Measurements from ENCODE around the gene SHISA2.
"Not testable (repeated sequence)": the region's sequence is repeated elsewhere in the genome, so short reads cannot be mapped to it uniquely, and the experiment has no call there.

The SHISA2 gene

DNA sequence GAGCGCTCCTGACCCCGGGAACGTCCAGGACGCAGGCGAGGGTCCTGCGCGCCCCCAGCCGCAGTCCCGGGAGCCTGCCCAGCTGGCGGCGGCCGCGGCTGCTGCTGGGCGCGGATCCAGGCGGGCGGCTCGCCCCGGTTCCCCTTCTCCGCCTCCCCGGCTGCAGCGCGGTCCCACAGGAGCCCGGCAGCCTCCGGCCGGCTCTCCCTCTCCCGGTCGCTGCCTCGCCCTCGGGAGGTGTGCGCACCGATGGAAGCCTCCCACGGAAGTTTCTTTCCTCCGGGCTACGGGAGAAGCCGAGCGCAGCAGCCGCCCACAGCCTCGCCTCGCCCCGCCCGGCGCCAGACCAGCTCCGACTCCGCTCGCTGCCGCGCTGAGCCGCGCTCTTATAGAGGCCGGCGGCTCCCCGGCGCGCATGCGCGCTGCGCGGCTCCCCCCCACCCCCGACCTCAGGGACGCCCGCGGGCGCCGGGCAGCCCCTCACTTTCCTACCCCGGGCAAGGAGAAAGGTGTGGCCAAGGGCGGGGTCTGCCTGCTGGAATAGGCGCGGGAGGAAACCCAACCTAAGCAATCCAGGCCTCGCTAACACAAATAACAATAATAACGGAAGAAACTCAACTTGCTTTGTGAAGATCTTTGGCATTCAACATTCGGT lies at the start of gene SHISA2:
TSS of gene SHISA2 (minus strand) at position 360 of the 655 bp plus-strand sequence. CDS start 1,041 bp downstream, outside the sequence.
- peak; percentile 30 to 34 for DNase-seq

DNA sequence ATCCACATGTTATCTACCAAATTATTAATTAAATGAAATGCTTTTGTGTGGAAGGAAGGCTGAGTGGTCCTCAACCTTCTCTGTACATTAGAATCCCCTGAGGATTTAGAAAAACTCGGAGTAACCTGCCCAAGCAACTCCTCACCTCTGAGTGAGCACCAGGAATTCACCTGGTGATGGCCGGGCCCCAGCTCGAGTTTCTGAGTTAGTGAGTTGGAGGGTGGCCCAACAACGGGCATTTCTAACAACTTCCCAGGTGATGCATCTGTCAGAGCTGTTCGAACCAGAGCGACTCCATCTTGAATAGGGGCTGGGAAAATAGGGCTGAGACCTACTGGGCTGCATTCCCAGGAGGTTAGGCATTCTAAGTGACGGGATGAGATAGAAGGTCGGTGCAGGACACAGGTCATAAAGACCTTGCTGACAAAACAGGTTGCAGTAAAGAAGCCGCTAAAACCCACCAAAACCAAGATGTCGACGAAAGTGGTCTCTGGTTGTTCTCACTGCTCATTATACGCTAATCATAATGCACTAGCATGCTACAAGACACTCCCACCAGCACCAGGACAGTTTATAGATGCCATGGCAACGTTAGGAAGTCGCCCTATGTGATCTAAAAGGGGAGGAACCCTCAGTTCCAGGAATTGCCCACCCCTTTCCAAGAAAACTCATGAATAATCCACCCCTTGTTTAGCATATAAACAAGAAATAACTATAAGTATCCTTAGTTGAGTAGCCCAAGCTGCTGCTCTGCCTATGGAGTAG lies 44.2 kb upstream of the SHISA2 start:
- DNase-seq, result no peak

DNA sequence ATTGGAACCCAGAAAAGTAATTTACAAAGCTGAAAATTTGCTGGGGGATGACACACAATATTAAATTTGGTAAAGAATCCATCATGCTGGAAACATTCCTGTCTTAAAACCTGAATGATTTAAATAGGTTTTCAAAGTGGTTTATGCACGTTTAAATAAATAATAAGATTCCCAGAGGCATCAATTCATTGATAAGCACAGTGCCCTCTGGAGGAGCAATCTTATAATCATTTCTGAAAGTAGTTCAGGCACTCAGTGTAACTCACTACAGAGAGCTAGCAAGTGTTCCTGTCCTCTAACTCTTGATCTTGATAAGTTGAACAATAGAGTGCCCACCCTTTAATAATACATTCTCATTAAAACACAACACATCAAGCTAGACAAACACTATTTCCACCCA lies 43.5 kb upstream of the SHISA2 start:
- DNase-seq, result no peak

DNA sequence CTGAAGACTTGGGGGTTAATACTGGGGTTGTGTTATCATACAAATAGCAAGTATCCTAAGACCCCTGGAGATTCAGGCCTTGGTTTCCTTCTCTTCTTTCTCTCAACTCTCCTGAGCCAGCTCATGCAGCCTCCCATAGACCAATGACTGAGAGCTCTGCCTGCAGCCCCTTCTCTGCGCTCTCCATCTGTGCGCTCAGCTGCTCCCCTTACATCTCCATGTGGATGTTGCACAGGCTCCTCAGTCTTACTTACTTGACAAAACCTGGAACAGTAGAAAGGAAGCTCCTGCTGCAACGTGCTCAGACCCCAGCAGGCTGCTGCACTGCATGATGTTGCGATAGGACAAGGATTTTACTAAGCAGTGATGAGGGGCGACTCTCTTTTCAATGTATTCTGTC lies 25.0 kb upstream of the SHISA2 start:
- not testable (repeated sequence) for DNase-seq

DNA sequence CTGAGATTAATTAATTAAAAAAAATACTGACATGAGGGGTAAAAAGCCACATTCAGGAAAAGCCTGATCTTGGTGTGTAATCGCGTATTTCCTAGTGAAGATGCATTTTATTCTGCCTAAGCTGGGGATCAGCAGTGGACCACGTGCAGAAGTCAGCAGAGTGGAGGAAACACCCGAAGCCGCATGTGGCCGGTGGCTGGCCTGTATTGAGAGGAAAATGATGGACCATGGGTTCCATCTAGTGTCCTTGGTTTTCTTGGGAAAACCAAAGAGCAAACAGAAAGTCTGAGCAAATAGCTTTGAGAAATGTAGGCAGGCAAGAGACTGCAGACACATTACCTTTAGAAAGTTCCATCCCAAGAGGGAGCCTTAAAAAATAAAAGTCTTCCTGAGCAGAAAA lies 23.7 kb upstream of the SHISA2 start:
- DNase-seq, result no peak

DNA sequence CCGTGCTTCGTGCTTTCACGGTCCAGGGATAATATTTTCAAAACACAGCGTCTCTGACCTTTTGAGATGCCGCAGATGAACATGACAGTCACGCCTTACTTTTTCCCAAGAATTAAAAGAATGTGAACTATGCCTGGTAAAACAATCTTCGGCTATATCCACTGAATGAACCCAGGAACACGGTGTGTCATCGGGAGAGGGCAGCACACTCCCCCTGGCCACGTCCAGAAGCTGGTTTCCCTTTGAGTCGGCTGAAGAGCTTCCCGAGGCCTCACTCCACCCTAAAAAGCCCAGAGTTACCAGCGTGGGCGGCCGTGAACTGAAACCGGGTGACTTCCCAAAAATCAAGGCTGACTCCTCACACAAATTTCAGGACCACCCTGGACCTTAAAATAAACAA lies 22.9 kb upstream of the SHISA2 start:
- no peak for DNase-seq

DNA sequence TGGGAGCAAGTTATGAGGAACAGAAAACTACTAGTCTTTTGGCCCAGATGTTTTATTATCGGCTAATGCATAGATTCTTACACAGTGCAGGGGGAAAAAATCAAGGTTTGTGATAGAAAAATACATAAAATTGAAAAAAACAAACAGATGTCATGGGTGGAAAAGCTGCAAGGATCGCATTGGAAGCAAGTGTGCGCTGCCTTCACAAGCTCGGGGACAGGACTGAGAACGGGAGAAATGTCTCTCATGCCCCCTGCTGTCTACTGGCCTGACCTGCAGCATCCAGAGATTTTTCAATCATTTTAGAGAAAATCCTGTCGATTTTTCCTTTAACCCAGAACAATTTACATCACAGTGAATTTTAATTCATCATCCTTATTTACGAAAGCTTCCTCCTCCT lies 20.5 kb upstream of the SHISA2 start:
- DNase-seq, result not testable (repeated sequence)

DNA sequence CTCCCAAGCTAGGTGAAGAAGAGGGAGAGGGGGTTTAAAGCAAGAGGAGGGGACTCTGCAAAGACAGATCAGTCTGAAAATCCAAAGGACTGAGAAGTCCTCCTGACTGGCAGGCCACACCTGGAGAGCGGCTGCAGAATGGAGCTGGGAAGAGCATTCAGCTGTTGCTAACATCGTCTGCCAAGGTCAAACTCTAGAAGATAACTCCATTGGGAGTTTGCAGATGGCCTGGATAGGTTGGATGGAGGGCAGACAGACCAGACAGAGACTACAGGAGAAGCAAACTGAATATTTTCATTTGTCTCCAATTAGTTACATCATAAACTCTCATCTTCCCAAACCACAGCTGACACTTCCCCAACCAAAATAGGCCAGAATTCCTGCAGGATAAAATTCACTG lies 19.9 kb upstream of the SHISA2 start:
- no peak for DNase-seq

DNA sequence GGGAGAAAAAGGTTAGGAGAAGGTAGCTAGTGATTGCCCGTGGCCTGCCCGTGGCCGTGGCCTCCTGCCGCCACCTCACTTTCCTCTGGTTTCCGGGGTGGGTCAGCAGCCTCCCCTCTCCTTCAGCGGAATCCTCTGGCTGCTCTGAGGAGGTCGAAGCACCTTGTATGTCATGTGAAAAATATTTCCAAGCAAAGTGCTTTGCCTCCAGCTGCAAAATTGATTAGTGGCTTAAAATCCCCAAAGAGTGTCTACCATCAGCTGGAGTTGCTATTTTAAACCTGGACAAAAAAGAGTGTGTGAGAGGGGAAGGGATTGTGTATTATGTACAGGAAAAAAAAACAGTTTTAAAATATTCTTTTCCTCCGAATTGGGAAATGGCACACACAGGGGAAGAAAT lies 17.8 kb upstream of the SHISA2 start:
- not testable (repeated sequence) for DNase-seq

DNA sequence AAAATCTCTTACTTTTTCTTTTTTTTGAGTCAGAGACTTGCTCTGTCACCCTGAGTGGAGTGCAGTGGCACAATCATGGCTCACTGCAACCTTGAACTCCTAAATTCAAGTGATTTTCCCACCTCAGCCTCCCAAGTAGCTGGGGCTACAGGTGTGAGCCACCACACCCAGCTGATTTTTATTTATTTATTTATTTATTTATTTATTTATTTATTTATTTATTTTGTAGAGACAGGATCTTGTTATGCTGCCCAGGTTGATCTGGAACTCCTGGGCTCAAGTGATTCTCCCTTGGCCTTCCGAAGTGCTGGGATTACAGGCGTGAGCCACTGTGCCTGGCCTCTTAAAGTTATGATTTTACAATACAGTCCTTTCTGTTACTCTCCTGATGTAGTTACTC lies 16.6 kb upstream of the SHISA2 start:
- DNase-seq, result not testable (repeated sequence)

DNA sequence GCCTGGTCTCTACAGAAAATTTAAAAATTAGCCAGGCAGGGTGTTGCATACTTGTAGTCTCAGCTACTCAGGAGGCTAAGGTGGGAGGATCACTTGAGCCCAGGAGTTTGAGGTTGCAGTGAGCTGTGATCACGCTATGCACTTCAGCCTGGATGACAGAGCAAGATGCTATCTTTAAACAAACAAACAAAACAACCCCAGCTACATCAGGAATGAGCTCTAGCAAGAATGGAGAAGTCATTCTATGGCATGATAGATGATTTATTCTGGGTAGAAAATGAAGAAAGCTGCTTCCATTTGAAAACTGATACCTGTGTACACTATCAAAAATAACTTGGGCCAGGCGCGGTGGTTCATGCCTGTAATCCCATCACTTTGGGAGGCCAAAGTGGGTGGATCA lies 15.8 kb upstream of the SHISA2 start:
- DNase-seq, result no peak

DNA sequence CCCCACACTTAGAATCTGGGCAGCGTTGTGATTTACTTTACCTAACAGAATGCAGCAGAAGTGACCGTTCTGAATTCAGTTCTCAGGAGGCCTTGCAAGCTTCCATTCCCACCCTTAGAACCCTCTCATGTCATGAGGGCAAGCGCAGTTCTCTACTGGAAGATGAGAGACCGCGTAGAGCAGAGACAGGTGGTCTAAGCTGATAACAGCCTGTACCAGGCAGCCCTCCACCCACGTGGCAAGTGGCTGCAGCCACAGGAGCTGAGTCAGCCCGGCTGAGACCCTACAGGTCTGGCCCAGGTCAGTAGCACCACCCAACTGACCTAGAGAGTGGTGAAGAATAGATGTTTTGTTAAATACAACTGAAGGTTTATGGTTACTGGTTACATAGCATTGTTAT lies 14.7 kb upstream of the SHISA2 start:
- not testable (repeated sequence) for DNase-seq

DNA sequence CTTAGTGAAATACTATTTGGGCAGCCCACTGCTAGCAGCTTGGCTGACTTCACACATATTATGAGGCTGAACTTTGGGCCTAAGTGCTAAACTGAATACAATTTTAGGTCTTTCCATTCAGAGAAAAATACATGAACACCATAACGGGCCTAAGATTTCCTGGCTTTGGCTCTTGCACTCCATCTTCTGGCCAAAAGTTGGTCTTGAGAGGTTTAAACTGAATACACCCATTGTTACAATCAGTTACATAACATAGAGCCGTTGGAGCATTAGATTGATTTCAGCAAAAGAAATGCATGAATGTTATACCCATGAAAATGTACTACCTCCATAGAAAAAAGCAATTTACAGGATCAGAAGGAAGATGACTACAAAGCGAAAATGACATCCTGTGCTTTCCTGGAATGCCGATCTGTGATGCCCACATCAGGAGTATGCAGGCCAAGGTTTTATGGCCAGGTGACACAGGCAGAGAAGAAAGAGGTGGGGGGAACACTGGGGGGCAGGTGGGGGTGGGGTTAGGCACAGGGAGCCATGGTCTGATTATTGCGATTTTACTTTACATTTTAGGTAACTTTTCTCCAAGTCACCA lies 11.1 kb upstream of the SHISA2 start:
- peak; percentile 38 to 42 for DNase-seq

DNA sequence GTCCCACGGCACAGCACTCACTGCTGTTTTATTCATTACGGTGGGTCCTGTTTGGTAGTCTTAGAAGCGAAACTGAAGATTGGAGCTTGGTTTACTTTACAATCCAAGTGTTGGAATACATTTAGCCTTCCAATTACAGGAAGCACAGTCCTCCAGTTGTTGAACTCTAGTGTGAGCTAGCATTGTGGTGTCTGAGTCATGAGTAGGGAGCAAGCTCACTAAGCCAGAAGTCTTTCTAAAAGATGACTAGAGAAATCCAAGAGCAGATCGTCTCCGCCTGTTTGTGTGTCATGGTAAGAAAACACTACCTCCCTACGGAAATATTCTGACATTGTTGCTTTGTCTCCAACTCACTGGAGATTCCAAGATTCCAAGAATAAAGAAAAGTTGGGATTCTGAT lies 10.1 kb upstream of the SHISA2 start:
- no peak for DNase-seq

DNA sequence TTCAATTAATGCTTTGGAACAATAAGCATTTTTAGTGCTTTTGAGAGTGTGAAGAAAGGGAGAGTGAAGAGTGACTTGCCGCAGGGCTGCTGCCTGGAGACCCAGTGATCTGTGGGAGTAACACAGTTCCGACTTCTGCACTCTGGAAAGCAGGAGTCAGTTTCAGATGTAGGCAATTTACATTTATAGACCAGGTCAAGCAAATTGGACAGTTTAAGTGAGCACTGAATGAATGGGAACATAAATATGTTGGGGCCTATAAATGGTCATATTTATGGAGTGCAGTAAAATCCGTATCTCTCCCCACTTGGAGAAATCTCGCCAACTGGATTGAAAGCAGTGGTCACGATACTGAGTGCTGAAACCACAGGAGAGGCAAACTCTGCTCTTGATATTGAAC lies 9.4 kb upstream of the SHISA2 start:
- DNase-seq, result no peak

DNA sequence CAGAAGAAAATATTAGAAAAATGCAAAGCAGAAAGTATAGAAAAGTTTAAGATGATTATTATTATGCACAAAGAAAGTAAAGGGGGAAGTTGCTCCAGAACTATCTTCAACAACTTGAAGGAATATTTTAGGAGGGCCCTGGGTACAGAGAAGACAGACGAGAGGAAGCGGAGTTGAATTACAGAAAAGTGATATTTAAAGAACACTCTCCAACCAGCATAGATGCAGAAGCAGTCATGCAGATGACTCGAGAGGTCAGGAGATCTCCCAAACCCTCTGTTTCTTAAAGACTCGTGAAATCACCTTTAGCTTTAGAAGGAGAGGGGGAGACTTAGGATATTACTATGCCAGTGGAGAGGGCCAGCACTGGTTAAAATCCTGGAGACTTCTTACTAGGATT lies 8.5 kb upstream of the SHISA2 start:
- no peak for DNase-seq

DNA sequence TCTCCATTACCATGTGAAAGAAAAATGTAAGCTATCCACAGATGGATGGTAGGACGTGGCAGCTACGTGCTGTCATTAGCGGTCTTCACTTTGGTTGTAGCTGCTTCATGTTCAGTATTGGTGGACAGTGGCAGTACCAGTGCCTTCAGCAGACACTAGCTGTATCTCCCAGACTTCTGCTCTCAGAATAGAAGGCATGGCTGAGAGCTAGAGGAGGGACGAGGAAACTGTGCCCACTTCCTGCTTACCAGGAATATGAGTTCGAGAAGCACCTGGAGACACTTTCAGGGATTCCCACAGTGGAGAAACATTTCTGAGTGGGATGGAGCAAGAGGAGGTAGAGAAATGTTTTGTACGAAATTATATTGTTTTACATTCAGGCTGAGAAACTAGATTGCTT lies 6.9 kb upstream of the SHISA2 start:
- no peak for DNase-seq

DNA sequence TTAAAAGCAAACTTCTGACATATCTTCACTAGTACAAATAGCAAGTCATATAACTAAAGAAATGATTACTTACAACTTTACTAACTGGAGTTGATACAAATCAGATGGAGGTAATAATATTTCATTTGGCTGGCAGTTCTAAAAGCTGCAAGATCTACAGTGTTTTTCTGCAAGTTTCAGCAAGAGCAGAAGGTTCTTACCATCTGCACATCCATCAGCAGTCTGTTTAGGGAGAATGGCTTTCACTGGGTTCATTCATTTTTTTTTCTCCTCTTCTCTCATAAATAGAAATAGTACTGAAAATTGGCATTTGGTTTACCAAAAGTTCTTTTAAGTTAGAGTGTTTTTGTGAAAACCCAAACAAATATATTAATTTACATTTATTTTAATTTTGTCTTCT lies 3.1 kb upstream of the SHISA2 start:
- no peak for DNase-seq

DNA sequence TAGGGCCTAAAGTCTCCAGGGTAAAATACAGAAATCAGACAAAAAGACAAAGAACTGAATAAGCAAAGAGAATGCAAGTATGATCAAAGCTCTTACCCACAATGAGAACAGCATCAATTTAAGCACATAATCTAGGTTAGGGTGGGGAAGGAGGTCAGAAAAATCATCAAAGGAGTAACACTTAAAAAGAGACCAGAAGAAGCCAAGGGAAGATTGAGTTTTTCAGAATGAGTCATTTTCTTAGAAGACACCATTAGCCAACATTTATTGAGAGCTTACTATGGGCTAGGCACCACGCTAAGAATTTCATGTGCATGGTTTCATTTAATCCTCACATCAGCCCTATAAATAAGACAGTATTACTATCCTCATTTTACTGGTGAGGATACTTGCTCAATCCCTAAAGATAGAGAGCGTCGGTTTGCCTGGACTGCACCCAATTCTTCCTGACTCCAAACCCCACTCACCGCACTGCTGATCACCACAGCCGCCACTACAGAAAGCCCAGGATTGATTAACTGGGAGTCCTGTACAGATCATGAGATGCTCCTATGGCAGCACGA lies 1.7 kb upstream of the SHISA2 start:
- no peak for DNase-seq

DNA sequence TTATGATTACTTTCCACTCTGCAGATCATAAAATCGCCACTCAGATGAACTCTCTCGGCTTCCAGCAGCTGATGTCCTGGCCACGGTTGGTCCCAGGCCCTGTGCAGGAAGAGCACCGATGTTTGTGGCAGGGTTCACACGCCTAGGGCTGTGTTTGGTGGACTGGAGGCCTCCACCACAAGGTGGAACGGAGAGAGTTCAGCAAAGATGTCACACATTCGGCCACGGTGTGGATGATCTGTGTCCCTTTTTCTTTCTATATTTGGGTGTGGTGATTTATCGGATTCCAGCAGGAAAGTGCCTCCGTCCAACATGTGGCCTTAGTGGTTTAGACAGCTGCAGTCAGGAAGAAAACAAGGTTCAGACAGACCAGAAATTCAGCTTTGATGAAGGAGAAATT lies 521 bp upstream of the SHISA2 start:
- DNase-seq, result peak; percentile 15 to 34

DNA sequence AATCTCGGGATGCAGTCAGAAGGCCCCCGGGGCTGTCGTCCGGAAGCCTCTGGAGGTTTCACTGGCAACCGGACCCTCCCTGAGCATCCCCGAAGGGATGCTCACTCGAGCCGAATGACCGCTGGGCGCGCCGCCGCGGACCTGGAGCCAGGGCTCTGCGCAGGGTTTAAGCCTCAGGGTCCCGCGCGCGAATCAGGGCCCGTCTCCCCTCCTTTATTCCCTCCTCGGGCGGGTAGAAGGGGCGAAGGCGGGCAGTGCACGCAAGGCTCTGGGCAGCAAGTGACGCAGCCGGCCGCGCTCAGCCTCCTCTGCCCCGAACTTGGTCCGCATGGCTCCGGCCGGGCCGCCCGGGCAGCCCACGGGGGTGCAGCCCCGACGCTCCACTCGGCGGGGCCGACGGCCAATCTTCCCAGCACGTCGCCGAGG lies 572 bp downstream of the SHISA2 start:
- no peak for DNase-seq

DNA sequence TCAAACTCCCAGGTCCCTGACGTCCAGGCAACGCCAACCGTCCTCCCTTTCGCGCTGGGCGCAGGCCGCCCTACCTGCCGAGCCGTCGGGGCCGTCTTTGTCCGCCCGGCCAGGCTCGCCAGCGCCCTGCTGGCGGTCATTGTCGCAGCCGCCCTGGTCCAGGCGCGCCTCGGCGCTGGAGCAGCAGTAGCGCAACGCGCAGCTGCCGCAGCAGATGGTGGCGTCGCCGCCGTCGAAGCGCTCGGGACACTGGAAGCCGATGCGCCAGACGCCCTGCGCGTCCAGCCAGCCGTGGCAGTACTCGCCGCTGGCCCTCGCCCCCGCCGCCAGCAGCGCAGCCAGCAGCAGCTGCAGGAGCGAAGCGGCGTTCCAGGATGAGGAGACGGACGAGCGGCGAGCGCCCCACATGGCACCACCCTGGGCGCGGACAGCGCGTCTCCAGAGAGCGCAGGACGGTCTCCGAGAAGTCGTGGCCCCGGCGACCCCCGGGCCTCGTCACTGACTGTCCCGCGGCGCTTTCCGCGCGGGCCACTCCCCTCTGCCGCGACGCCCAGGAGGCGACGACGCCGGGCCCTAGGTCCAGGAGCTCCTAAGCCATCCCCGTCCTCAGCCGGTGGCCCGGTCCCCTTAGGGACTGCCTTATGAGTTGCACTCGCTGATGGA lies 1.1 kb downstream of the SHISA2 start:
- DNase-seq, result no peak

DNA sequence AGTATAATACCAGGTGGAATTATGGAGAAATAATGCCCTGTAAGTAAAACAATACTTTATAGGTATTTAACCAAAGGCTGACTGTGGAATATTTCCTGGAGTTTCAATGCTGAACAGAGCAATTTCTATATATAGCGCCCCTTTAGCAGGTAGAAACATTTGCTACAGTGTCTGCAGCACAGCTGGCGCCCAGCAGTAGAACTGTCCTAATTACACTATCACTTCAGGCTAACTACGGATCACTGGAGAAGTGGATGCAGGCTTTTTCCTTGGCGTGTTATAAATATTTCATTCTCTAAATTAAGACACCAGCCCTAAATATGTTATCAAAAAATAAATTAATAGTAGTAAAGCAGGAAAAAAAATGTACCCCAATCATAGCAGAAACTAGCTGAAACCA lies 3.1 kb downstream of the SHISA2 start:
- DNase-seq, result no peak
